HG03439 (cell line): Measurements from ENCODE around the gene PODXL2.
"Not testable (repeated sequence)": the region's sequence is repeated elsewhere in the genome, so short reads cannot be mapped to it uniquely, and the experiment has no call there.

Experiments
- ATAC-seq: cut with Tn5 transposase; IDR thresholded peaks from one replicate; pipeline ENCODE4 v1.9.1; 2021; ENCODE audit warnings: mild to moderate bottlenecking, moderate library complexity; ENCODE audit not compliant: unreplicated experiment

The PODXL2 gene

DNA sequence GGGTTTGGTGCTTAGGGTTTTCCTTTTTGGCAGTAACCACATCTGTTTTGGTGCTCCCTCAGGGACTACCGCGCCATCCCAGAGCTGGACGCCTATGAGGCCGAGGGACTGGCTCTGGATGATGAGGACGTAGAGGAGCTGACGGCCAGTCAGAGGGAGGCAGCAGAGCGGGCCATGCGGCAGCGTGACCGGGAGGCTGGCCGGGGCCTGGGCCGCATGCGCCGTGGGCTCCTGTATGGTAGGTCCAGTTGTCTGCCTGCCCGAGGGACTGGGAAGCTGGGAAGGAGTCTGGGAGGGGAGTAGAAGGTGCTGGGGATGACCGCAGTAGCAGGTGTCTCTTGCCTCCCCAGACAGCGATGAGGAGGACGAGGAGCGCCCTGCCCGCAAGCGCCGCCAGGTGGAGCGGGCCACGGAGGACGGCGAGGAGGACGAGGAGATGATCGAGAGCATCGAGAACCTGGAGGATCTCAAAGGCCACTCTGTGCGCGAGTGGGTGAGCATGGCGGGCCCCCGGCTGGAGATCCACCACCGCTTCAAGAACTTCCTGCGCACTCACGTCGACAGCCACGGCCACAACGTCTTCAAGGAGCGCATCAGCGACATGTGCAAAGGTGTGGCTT, 24.3 kb upstream of the PODXL2 start:
- ATAC-seq = no peak

GRCh38 chr3:127605547-127605946, 23.4 kb upstream of the PODXL2 start:
- ATAC-seq = not testable (repeated sequence)

GRCh38 chr3:127606086-127606805, 22.7 kb upstream of the PODXL2 start:
- ATAC-seq = no peak

GRCh38 chr3:127606981-127607595, 21.9 kb upstream of the PODXL2 start:
- no peak for ATAC-seq

DNA sequence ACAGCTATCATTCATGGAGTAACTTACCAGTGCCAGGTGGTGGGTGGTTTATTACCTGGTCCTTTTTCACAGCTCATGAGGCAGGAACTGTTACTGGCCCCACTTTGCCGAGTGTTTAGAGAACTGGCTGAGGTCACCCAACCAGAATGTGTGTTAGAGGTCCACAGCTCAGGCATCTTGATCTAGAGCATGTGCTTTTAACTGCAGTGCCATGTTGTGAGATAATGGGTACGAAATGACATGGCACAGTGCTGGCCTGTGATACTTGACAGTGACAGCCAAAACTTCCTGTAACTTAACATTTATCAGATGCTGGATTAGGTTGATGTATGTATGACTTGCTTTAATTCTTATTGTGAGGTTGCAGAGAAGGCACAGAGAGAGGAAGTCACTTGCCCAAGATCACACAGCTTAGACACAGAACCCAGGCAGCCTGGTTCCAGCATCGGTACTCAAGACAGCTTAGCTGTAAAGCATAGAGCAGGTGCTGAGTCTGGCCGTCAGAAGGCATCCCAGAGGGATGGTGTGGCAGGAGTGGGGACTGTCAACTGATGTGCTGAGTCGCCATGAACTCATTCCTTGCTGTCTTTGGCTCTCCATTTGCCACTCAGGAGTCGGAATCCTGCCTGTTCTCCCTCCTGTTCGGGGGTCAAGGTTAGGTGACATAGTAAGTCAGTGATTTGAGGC, 21.2 kb upstream of the PODXL2 start:
- no peak for ATAC-seq

GRCh38 chr3:127608362-127608718, 20.6 kb upstream of the PODXL2 start:
- no peak for ATAC-seq

DNA sequence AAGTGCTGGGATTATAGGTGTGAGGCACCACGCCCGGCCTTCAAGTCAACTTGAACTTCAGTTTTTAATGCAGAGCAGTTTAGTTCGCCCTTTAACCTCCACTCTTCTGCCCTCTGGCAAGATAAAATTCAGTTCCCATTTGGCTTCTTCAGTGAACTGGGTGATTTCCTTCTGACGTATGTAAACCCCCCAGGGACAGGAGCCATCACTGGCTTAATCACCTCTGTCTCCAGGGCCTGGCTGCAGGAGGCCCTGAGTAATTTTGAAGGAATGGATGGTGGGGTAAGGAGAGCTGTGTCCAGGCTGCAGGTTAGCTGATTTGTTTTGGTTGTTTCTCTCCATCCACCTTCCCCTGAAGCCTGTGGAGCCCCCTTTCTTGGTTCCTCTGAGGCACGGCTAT, 18.9 kb upstream of the PODXL2 start:
- no peak for ATAC-seq

GRCh38 chr3:127611251-127611650, 17.7 kb upstream of the PODXL2 start:
- ATAC-seq = no peak

DNA sequence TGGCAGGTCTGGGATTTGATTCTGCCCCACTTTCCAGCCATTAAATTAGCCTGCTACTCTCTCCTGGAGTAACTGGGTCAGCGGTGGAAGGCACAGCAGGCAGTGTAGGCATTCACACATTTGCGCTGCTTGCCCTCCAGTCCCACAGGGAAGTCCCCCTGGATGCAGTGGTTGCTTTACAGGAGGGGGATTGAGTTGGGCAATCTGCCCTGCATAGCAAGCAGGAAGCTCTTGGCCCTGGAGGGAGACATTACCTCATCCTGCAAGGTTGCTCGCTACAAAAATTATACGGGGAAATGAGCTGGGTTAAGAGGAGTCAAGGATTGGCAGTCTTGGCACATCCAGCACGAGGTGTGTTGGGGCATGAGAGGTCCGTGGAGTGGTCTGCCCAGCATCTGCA, 16.0 kb upstream of the PODXL2 start:
- no peak for ATAC-seq

DNA sequence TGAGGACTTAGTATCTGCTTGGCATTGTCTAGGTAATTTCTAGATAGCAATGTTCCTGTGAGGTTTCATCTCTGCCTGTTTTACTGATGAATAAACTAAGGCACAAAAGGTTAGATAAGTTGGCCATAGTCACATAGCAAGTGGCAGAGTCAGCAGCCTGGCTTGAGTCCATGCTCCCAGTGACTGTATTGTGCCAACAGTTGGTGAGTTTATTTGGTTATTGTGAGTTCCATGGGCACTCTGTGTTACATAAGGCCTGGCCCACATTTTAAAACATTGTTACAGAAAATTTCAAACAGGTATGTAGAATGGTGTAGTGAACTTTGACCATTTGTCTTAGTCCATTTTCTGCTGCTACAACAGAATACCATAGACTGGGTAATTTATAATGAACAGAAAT, 15.6 kb upstream of the PODXL2 start:
- ATAC-seq = no peak

- no peak for ATAC-seq
Measured at GRCh38 chr3:127614928-127615589, 13.9 kb upstream of the PODXL2 start.

GRCh38 chr3:127615631-127616305, 13.2 kb upstream of the PODXL2 start:
- no peak for ATAC-seq

DNA sequence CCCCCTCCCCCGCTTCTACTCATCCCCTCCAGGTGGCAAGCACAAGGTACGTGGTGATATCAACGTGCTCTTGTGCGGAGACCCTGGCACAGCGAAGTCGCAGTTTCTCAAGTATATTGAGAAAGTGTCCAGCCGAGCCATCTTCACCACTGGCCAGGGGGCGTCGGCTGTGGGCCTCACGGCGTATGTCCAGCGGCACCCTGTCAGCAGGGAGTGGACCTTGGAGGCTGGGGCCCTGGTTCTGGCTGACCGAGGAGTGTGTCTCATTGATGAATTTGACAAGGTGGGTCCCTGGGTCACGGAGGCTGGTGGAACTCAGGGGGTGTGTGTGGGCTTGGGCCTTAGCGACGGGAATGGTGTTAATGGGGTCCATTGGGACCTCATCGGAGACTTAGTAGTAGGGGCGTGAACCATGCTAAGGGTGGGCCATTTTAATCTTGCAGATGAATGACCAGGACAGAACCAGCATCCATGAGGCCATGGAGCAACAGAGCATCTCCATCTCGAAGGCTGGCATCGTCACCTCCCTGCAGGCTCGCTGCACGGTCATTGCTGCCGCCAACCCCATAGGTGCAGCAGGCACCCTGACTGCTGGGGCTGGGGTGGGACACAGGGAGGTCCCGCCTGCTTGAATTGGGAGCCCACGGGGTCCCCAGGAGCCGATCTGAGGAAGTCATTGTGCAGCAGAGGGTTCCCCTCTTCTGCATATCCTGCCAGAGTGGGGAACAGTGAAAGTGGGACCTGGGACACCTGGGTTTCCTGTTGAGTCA, 12.0 kb upstream of the PODXL2 start:
- no peak for ATAC-seq

GRCh38 chr3:127618891-127619290, 10.1 kb upstream of the PODXL2 start:
- no peak for ATAC-seq

GRCh38 chr3:127620637-127621375, 8.2 kb upstream of the PODXL2 start:
- ATAC-seq = no peak

DNA sequence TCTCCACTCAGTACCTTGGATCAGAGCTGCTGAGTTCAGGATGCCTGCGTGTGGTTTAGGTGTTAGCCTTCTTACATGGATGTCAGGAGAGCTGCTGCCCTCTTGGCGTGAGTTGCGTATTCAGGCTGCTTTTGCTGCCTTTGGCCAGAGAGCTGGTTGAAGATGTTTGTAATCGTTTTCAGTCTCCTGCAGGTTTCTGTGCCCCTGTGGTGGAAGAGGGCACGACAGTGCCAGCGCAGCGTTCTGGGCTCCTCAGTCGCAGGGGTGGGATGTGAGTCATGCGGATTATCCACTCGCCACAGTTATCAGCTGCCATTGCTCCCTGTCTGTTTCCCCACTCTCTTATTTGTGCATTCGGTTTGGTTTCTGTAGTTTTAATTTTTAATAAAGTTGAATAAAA, 7.0 kb upstream of the PODXL2 start:
- ATAC-seq = no peak

DNA sequence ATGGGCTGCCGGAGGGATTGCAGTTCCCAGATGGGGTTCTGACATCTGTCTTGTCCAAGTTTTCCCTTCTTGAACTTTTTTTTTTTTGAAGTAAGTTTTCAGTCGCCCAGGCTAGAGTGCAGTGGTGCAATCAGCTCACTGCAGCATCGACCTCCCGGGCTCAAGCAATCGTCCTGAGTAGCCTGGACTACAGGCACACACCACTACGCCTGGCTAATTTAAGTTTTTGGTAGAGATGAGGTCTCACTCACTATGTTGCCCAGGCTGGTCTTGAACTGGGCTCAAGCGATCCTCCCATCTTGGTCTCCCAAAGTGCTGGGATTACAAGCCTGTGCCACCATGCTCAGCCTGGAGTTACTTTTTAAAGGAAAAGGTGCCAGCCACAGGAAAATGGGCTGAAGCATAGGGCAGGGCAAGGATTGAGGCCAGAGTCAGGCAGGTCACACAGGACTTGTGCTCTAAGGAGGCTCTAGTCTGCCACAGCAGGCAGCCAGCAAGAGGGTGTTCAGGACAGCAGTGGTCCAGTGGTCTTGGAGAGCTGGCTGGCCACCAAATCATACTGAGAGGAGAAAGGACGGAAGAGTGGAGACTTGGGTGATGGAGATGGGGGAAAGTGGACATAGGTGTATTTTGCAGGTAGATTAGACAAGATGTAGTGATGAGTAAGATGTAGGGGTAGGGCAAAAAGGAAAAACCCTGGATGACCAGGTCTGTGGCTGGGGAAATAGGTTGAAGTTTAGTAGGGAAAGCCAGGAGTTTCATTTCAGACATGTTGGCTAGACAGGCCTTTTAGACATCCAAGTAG, 6.0 kb upstream of the PODXL2 start:
- ATAC-seq = no peak

DNA sequence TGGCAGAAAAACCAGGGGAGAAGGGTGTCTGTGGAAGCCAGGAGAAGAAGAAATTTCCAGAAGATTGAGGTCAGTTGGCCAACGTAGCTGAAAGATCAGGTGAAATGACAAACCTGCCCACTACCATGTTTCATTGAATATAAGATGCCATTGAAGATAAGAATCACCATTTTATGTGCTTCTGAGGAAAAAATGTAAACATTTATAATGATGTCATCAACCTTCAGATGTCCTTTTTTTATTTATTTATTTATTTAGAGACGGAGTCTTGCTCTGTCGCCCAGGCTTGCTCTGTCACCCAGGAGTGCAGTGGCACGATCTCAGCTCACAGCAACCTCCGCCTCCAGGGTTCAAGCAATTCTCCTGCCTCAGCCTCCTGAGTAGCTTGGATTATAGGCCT, 4.9 kb upstream of the PODXL2 start:
- ATAC-seq = no peak

DNA sequence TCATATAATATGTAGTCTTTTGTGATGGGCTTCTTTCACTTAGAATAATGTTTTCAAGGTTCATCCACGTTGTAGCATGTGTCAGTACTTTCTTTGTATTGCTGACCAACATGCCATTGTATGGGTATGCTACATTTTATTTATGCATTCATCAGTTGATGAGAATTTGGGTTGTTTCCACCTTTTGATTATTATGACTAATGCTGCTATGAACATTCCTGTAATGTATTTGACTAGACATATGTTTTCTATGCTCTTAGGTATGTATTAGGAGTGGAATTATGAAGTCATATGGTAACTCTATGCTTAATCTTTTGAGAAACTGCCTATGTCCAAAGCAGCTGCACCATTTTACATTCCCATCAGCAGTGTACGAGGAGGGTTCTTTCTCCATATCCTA, 3.2 kb upstream of the PODXL2 start:
- ATAC-seq = no peak
